ENCODE data around the gene SRP68. TPM values are rescaled to one million over a fixed set of nuclear protein-coding genes. Genes with fewer than 3 reads are reported as not detected.
"Not testable (repeated sequence)": the region's sequence is repeated elsewhere in the genome, so short reads cannot be mapped to it uniquely, and the experiment has no call there.

SRP68 gene
- polyA plus RNA-seq, 4 donors = 34.0 to 61.5 (median 39.2) TPM

DNA sequence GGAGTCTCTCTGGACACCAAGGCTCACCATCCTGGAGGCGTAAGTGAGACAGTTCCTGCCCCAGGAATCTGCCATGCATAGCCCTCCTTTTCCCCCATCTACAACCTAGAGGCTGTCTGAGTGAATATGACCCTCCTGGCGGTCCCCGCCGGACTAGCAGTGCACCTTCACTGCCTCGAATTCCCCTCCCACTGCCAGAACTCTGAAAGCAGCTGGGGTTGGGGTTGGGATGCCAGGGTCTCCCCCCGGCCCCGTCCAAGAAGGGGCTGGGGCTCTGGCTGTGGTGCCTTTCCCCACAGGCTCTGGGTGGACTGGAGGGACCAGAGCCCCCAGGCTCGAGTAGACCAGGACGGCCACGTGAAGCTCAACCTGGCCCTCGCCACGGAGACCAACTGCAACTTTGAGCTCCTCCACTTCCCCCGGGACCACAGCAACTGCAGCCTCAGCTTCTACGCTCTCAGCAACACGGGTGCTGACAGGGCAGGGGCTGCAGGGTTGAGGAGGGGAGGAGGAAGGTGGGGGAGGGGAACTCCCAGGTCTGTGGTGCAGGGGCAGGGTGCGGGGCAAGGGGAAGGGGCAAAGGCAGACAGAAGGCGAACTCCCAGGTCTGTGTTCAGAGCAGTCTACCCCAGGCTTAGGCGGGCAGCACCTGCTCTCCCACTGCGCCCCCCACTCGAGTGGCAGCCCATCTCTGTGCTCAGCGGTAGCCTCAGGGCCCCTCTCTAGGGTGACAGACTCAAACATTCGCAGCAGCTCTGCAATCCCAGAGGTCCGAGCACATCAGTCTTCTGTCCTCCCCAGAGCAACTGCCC, 7.8 kb upstream of the SRP68 start:
- no peak for FAIRE-seq
- H3K36me3 ChIP-seq (ENCODE audit: control insufficient read depth in 3 of 3, insufficient read depth in 2 of 3, low read depth in 1 of 3, low read length in 3 of 3) = peaks cover 4 to 41% (median 11%) of the 10 kb centered on the region in 3 donors
- no peak for DNase-seq
- peaks cover 14 to 51% (median 30%) of the 10 kb centered on the region in 3 donors for H3K27me3 ChIP-seq (ENCODE audit: control insufficient read depth in 3 of 3, insufficient read depth in 3 of 3, low read length in 3 of 3)
- no peak overlapping the region for H3K4me3 ChIP-seq (ENCODE audit: low read depth in 1 of 3, low read length in 3 of 3)
- H3K9me3 ChIP-seq (ENCODE audit: control insufficient read depth in 2 of 2, insufficient read depth in 1 of 2, low read depth in 1 of 2, low read length in 1 of 2) = no peaks in the 10 kb centered on the region
- peaks cover 0 to 33% (median 0%) of the 10 kb centered on the region in 3 donors for H3K4me1 ChIP-seq (ENCODE audit: control insufficient read depth in 3 of 3, insufficient read depth in 2 of 3, low read depth in 1 of 3, low read length in 2 of 3)
- 4 to 6% (median 5%) methylated on average over 22 to 23 of the region's 23 CpGs for WGBS, 3 donors
- no peak overlapping the region for H3K27ac ChIP-seq (ENCODE audit: low read depth in 1 of 3, low read length in 2 of 3)

DNA sequence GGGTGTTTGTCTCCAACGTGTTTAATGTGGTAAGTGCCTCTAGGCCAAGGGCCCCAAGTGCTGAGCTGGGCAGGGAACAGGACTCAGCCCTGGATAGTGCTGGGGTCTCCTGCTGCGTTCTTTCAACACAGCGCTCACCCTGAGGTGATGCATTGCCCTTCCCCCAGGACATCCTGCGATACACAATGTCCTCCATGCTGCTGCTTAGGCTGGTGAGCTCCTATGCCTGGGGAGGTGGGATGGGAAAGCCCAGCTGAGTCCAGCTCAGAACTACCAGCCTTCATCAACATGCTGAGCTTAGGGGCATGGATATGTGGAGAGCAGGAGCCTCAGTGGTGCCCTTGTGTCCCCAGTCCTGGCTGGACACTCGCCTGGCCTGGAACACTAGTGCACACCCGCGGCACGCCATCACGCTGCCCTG, 7.2 kb upstream of the SRP68 start:
- 11 to 37% (median 29%) methylated on average over 9 of the region's 9 CpGs for WGBS, 3 donors
- no peak for FAIRE-seq
- Histone ChIP-seq H3K9me3 (ENCODE audit: control insufficient read depth in 2 of 2, insufficient read depth in 1 of 2, low read depth in 1 of 2, low read length in 1 of 2) (no peaks in the 10 kb centered on the region), H3K27me3 (ENCODE audit: control insufficient read depth in 3 of 3, insufficient read depth in 3 of 3, low read length in 3 of 3) (peaks cover 20 to 57% (median 34%) of the 10 kb centered on the region in 3 donors), H3K36me3 (ENCODE audit: control insufficient read depth in 3 of 3, insufficient read depth in 2 of 3, low read depth in 1 of 3, low read length in 3 of 3) (peaks cover 0 to 35% (median 11%) of the 10 kb centered on the region in 3 donors), H3K27ac (ENCODE audit: low read depth in 1 of 3, low read length in 2 of 3) (no peak overlapping the region), H3K4me3 (ENCODE audit: low read depth in 1 of 3, low read length in 3 of 3) (no peak overlapping the region), H3K4me1 (ENCODE audit: control insufficient read depth in 3 of 3, insufficient read depth in 2 of 3, low read depth in 1 of 3, low read length in 2 of 3) (peaks cover 0 to 37% (median 0%) of the 10 kb centered on the region in 3 donors)
- DNase-seq = no peak

DNA sequence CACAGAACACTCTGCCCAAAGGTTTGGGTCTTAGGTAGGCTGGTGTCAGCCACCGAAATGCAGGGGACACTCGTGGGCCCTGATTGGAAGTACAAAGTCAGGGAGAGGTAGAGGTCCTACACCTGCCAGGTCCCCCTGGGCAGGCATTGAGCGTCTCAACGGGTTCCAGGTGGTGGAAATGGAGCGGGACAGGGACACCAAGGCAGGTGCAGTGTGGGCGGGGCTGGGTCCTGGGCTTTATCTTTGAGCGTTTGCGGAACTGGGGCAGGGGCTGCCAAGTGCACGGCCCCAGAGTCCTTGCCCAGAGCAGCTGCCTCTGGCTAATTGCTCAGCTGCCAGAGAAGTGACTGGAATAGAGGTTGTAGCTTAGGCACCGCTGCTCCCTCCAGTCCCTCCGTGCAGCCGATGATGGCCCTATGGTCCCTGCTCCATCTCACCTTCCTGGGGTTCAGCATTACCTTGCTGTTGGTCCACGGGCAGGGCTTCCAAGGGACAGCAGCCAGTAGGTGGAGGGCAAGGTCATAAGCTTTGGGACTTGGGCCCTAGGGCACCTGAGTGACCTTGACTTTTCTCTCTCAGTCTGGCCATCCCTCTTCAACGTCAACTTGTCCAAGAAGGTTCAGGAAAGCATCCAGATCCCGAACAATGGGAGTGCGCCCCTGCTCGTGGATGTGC, 6.7 kb upstream of the SRP68 start, which contains the start of gene ZACN:
ZACN (plus strand) TSS at position 323 of the 675 bp plus-strand sequence; CDS start at position 406, 83 bp downstream.
- DNase-seq = no peak
- no peak for FAIRE-seq

DNA sequence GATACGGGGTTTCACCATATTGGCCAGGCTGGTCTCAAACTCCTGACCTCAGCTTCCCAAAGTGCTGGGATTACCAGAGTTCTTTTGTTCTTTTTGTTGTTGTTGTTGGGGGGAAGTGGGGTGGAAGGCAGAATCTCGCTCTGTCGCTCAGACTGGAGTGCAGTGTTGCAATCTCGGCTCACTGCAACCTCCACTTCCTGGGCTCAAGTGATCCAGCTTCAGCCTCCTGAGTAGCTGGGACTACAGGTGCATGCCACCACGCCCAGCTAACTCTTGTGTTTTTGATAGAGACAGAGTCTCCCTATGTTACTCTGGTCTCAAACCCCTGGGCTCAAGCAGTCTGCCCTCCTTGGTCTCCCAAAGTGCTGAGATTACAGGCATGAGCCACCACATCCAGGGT, 6.1 kb upstream of the SRP68 start:
- not testable (repeated sequence) for DNase-seq; H3K4me3 ChIP-seq (ENCODE audit: low read depth in 1 of 3, low read length in 3 of 3); FAIRE-seq; H3K27ac ChIP-seq (ENCODE audit: low read depth in 1 of 3, low read length in 2 of 3); H3K9me3 ChIP-seq (ENCODE audit: control insufficient read depth in 2 of 2, insufficient read depth in 1 of 2, low read depth in 1 of 2, low read length in 1 of 2)
- peaks cover 0 to 41% (median 0%) of the 10 kb centered on the region in 3 donors for H3K4me1 ChIP-seq (ENCODE audit: control insufficient read depth in 3 of 3, insufficient read depth in 2 of 3, low read depth in 1 of 3, low read length in 2 of 3)
- 43 to 59% (median 57%) methylated on average over 5 of the region's 5 CpGs for whole genome bisulfite sequencing, 3 donors
- H3K36me3 ChIP-seq (ENCODE audit: control insufficient read depth in 3 of 3, insufficient read depth in 2 of 3, low read depth in 1 of 3, low read length in 3 of 3) = peaks cover 0 to 23% (median 3%) of the 10 kb centered on the region in 3 donors
- peaks cover 24 to 69% (median 34%) of the 10 kb centered on the region in 3 donors for H3K27me3 ChIP-seq (ENCODE audit: control insufficient read depth in 3 of 3, insufficient read depth in 3 of 3, low read length in 3 of 3)

More for the DNA sequence above, 6.7 kb upstream of the SRP68 start, which contains the start of gene ZACN:
- Histone ChIP-seq H3K27me3 (ENCODE audit: control insufficient read depth in 3 of 3, insufficient read depth in 3 of 3, low read length in 3 of 3) (peaks cover 24 to 63% (median 34%) of the 10 kb centered on the region in 3 donors), H3K9me3 (ENCODE audit: control insufficient read depth in 2 of 2, insufficient read depth in 1 of 2, low read depth in 1 of 2, low read length in 1 of 2) (no peaks in the 10 kb centered on the region), H3K4me3 (ENCODE audit: low read depth in 1 of 3, low read length in 3 of 3) (no peak within 1 kb of the TSS), H3K27ac (ENCODE audit: low read depth in 1 of 3, low read length in 2 of 3) (no peak within 1 kb of the TSS), H3K36me3 (ENCODE audit: control insufficient read depth in 3 of 3, insufficient read depth in 2 of 3, low read depth in 1 of 3, low read length in 3 of 3) (peaks cover 0 to 29% (median 6%) of the 10 kb centered on the region in 3 donors), H3K4me1 (ENCODE audit: control insufficient read depth in 3 of 3, insufficient read depth in 2 of 3, low read depth in 1 of 3, low read length in 2 of 3) (peaks cover 0 to 41% (median 0%) of the 10 kb centered on the region in 3 donors)
- WGBS, 3 donors = 26 to 55% (median 42%) methylated on average over 17 of the region's 17 CpGs

DNA sequence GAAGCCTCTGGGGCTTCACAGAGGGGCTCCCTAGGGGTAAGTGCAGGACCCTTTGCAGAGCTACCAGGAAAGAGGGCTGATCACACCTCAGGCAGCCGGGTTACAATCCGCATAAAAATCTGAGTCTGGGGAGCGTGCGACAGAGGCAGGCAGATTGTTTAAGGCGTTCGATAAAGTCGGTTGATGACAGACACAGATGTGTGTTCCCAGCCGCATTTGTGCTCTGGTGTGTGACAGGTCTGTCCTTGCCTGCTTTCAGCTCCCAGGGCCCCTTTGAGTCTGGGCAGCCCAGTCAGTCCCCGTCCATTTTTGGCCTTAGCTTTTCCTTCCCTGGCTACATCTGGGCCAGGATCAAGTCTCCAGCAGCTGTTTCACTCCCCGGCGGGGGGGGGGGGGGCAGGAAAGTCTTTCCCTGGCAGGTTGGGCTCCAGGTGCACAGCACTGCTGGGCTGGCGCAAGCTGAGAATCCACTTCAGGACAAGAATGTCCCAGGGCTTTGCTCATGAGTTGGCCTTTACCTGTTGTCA, 5.3 kb upstream of the SRP68 start:
- H3K4me1 ChIP-seq (ENCODE audit: control insufficient read depth in 3 of 3, insufficient read depth in 2 of 3, low read depth in 1 of 3, low read length in 2 of 3) = peaks cover 0 to 44% (median 0%) of the 10 kb centered on the region in 3 donors
- H3K27me3 ChIP-seq (ENCODE audit: control insufficient read depth in 3 of 3, insufficient read depth in 3 of 3, low read length in 3 of 3) = peaks cover 24 to 70% (median 34%) of the 10 kb centered on the region in 3 donors
- WGBS, 3 donors = 17 to 30% (median 20%) methylated on average over 10 to 12 of the region's 12 CpGs
- H3K27ac ChIP-seq (ENCODE audit: low read depth in 1 of 3, low read length in 2 of 3) = no peak overlapping the region
- DNase-seq (no peak), FAIRE-seq (no peak)
- peaks cover 0 to 16% (median 0%) of the 10 kb centered on the region in 3 donors for H3K36me3 ChIP-seq (ENCODE audit: control insufficient read depth in 3 of 3, insufficient read depth in 2 of 3, low read depth in 1 of 3, low read length in 3 of 3)
- no peaks in the 10 kb centered on the region for H3K9me3 ChIP-seq (ENCODE audit: control insufficient read depth in 2 of 2, insufficient read depth in 1 of 2, low read depth in 1 of 2, low read length in 1 of 2)
- H3K4me3 ChIP-seq (ENCODE audit: low read depth in 1 of 3, low read length in 3 of 3) = no peak overlapping the region

DNA sequence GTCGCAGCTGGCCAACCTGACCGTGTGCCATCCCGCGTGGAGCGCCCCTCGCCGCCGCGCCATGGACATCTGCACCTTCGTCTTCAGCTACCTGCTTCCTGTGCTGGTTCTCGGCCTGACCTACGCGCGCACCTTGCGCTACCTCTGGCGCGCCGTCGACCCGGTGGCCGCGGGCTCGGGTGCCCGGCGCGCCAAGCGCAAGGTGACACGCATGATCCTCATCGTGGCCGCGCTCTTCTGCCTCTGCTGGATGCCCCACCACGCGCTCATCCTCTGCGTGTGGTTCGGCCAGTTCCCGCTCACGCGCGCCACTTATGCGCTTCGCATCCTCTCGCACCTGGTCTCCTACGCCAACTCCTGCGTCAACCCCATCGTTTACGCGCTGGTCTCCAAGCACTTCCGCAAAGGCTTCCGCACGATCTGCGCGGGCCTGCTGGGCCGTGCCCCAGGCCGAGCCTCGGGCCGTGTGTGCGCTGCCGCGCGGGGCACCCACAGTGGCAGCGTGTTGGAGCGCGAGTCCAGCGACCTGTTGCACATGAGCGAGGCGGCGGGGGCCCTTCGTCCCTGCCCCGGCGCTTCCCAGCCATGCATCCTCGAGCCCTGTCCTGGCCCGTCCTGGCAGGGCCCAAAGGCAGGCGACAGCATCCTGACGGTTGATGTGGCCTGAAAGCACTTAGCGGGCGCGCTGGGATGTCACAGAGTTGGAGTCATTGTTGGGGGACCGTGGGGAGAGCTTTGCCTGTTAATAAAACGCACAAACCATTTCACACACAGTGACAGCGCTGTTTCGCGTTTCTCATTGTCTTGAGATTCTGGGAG, 4.7 kb upstream of the SRP68 start:
- peak in 1 of 2 donors; percentile 57 for DNase-seq
- H3K4me1 ChIP-seq (ENCODE audit: control insufficient read depth in 3 of 3, insufficient read depth in 2 of 3, low read depth in 1 of 3, low read length in 2 of 3) = peaks cover 0 to 44% (median 0%) of the 10 kb centered on the region in 3 donors
- 4 to 9% (median 5%) methylated on average over 79 to 82 of the region's 82 CpGs for WGBS, 3 donors
- H3K4me3 ChIP-seq (ENCODE audit: low read depth in 1 of 3, low read length in 3 of 3) = no peak overlapping the region
- no peak for FAIRE-seq
- peaks cover 24 to 70% (median 34%) of the 10 kb centered on the region in 3 donors for H3K27me3 ChIP-seq (ENCODE audit: control insufficient read depth in 3 of 3, insufficient read depth in 3 of 3, low read length in 3 of 3)
- H3K27ac ChIP-seq (ENCODE audit: low read depth in 1 of 3, low read length in 2 of 3) = no peak overlapping the region
- peaks cover 0 to 9% (median 0%) of the 10 kb centered on the region in 3 donors for H3K36me3 ChIP-seq (ENCODE audit: control insufficient read depth in 3 of 3, insufficient read depth in 2 of 3, low read depth in 1 of 3, low read length in 3 of 3)
- H3K9me3 ChIP-seq (ENCODE audit: control insufficient read depth in 2 of 2, insufficient read depth in 1 of 2, low read depth in 1 of 2, low read length in 1 of 2) = no peaks in the 10 kb centered on the region

DNA sequence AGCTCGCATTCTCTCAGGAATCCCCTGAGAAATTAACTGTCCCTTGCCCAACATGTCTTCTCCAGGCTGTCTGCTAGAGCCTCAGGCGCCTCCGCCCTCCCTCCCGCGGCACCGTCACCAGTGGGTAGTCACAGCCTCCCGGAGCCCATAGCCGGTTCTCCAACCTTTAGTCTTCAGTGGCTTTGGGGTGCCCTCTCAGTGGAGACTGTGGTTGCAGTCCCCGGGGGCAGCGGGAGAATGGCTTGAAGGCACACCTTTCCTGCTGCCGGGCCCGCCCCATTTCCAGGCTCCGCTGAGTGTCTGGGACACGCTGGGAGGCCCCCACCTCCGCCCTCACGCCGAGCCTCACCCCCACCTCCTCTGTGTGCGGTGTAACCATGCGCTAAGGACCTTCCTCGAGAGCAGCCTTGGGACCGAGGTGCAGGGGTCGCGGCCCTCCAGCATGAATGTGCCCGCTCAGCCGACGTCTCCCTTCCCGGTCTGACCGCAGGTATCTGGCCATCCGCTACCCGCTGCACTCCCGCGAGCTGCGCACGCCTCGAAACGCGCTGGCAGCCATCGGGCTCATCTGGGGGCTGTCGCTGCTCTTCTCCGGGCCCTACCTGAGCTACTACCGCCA, 3.9 kb upstream of the SRP68 start:
- Histone ChIP-seq H3K27me3 (ENCODE audit: control insufficient read depth in 3 of 3, insufficient read depth in 3 of 3, low read length in 3 of 3) (peaks cover 24 to 70% (median 34%) of the 10 kb centered on the region in 3 donors), H3K4me1 (ENCODE audit: control insufficient read depth in 3 of 3, insufficient read depth in 2 of 3, low read depth in 1 of 3, low read length in 2 of 3) (peaks cover 0 to 44% (median 0%) of the 10 kb centered on the region in 3 donors), H3K36me3 (ENCODE audit: control insufficient read depth in 3 of 3, insufficient read depth in 2 of 3, low read depth in 1 of 3, low read length in 3 of 3) (peaks cover 0 to 2% (median 0%) of the 10 kb centered on the region in 3 donors), H3K27ac (ENCODE audit: low read depth in 1 of 3, low read length in 2 of 3) (no peak overlapping the region), H3K9me3 (ENCODE audit: control insufficient read depth in 2 of 2, insufficient read depth in 1 of 2, low read depth in 1 of 2, low read length in 1 of 2) (no peaks in the 10 kb centered on the region), H3K4me3 (ENCODE audit: low read depth in 1 of 3, low read length in 3 of 3) (no peak overlapping the region)
- DNase-seq (peak in 1 of 2 donors; percentile 28), FAIRE-seq (no peak)
- 4 to 10% (median 4%) methylated on average over 39 to 41 of the region's 41 CpGs for WGBS, 3 donors

Measured in small intestine (tissue), 7 donors.